ENCODE results near the gene IL12A.
A peak's percentile ranks its signal among the peaks of the same experiment; 100 is the strongest.

The IL12A gene

GRCh38 chr3:159947220-159947619 is 41.4 kb upstream of the IL12A start:
- no peak overlapping the region for H3K27ac ChIP-seq (ENCODE audit: low read depth, low read length)
- no peak overlapping the region for H2BK5ac ChIP-seq (ENCODE audit: low read depth, low read length, poor library complexity)
- no peak overlapping the region for H3K4me3 ChIP-seq (ENCODE audit: low read depth, low read length)
- no peak overlapping the region for H3K4me2 ChIP-seq (ENCODE audit: low read length)
- no peak overlapping the region for H4K12ac ChIP-seq (ENCODE audit: low read depth, low read length)
- H3K23ac ChIP-seq (ENCODE audit: low read length): no peak overlapping the region
- DNase-seq: peak; percentile 13 to 46
- H3K9ac ChIP-seq (ENCODE audit: low read length): no peak overlapping the region
- no peak overlapping the region for H3K14ac ChIP-seq (ENCODE audit: low read length)
- H2BK12ac ChIP-seq (ENCODE audit: low read length): no peak overlapping the region
- H2AK5ac ChIP-seq (ENCODE audit: low read length): no peak overlapping the region
- no peaks in the 10 kb centered on the region for H3K27me3 ChIP-seq (ENCODE audit: insufficient read depth, low read length)
- H3K18ac ChIP-seq (ENCODE audit: low read length): no peak overlapping the region
- no peaks in the 10 kb centered on the region for H3K9me3 ChIP-seq (ENCODE audit: insufficient read depth, low read depth, low read length)
- no peak overlapping the region for H2BK120ac ChIP-seq (ENCODE audit: insufficient read depth, low read length, poor library complexity)
- no peak overlapping the region for H3K4ac ChIP-seq (ENCODE audit: low read depth, low read length)
- no peaks in the 10 kb centered on the region for H3K79me2 ChIP-seq (ENCODE audit: control insufficient read depth, insufficient read depth, low read length, poor library complexity)
- no peak overlapping the region for H4K91ac ChIP-seq (ENCODE audit: low read depth, low read length)
- H2AFZ ChIP-seq (ENCODE audit: insufficient read depth, low read length, poor library complexity): no peak overlapping the region
- H4K8ac ChIP-seq (ENCODE audit: low read depth, low read length): no peak overlapping the region
- H3K36me3 ChIP-seq (ENCODE audit: control insufficient read depth in 1 of 2, insufficient read depth in 2 of 2, low read length in 2 of 2): no peaks in the 10 kb centered on the region
- H3K4me1 ChIP-seq (ENCODE audit: control insufficient read depth in 1 of 2, insufficient read depth in 2 of 2, low read length in 2 of 2): no peaks in the 10 kb centered on the region
- no peaks in the 10 kb centered on the region for H3K79me1 ChIP-seq (ENCODE audit: low read length)

GRCh38 chr3:159948429-159949144 is 40.0 kb upstream of the IL12A start:
- H3K4me1 ChIP-seq (ENCODE audit: control insufficient read depth in 1 of 2, insufficient read depth in 2 of 2, low read length in 2 of 2): no peaks in the 10 kb centered on the region
- H2BK5ac ChIP-seq (ENCODE audit: low read depth, low read length, poor library complexity): no peak overlapping the region
- H2AFZ ChIP-seq (ENCODE audit: insufficient read depth, low read length, poor library complexity): no peak overlapping the region
- no peak overlapping the region for H3K4me2 ChIP-seq (ENCODE audit: low read length)
- no peak overlapping the region for H3K4ac ChIP-seq (ENCODE audit: low read depth, low read length)
- no peak overlapping the region for H3K9ac ChIP-seq (ENCODE audit: low read length)
- no peak overlapping the region for H2BK120ac ChIP-seq (ENCODE audit: insufficient read depth, low read length, poor library complexity)
- H2BK12ac ChIP-seq (ENCODE audit: low read length): no peak overlapping the region
- no peak overlapping the region for H3K27ac ChIP-seq (ENCODE audit: low read depth, low read length)
- no peak overlapping the region for H3K23ac ChIP-seq (ENCODE audit: low read length)
- no peaks in the 10 kb centered on the region for H3K79me2 ChIP-seq (ENCODE audit: control insufficient read depth, insufficient read depth, low read length, poor library complexity)
- no peaks in the 10 kb centered on the region for H3K27me3 ChIP-seq (ENCODE audit: insufficient read depth, low read length)
- H3K9me3 ChIP-seq (ENCODE audit: insufficient read depth, low read depth, low read length): no peaks in the 10 kb centered on the region
- H4K12ac ChIP-seq (ENCODE audit: low read depth, low read length): no peak overlapping the region
- no peak overlapping the region for H2AK5ac ChIP-seq (ENCODE audit: low read length)
- no peaks in the 10 kb centered on the region for H3K36me3 ChIP-seq (ENCODE audit: control insufficient read depth in 1 of 2, insufficient read depth in 2 of 2, low read length in 2 of 2)
- no peak overlapping the region for H4K8ac ChIP-seq (ENCODE audit: low read depth, low read length)
- no peak overlapping the region for H3K14ac ChIP-seq (ENCODE audit: low read length)
- no peak overlapping the region for H4K91ac ChIP-seq (ENCODE audit: low read depth, low read length)
- no peaks in the 10 kb centered on the region for H3K79me1 ChIP-seq (ENCODE audit: low read length)
- WGBS (ENCODE audit: extremely low coverage, insufficient coverage, insufficient read length): no CpG with 5 or more reads among the region's 5 CpGs
- no peak for DNase-seq
- H3K18ac ChIP-seq (ENCODE audit: low read length): no peak overlapping the region
- H3K4me3 ChIP-seq (ENCODE audit: low read depth, low read length): no peak overlapping the region

GRCh38 chr3:159950156-159950898 is 38.3 kb upstream of the IL12A start:
- H3K4ac ChIP-seq (ENCODE audit: low read depth, low read length): no peak overlapping the region
- no peak overlapping the region for H3K27ac ChIP-seq (ENCODE audit: low read depth, low read length)
- H3K14ac ChIP-seq (ENCODE audit: low read length): no peak overlapping the region
- H3K79me1 ChIP-seq (ENCODE audit: low read length): no peaks in the 10 kb centered on the region
- no peaks in the 10 kb centered on the region for H3K27me3 ChIP-seq (ENCODE audit: insufficient read depth, low read length)
- no peak overlapping the region for H2BK120ac ChIP-seq (ENCODE audit: insufficient read depth, low read length, poor library complexity)
- no peaks in the 10 kb centered on the region for H3K4me1 ChIP-seq (ENCODE audit: control insufficient read depth in 1 of 2, insufficient read depth in 2 of 2, low read length in 2 of 2)
- no peak overlapping the region for H3K4me3 ChIP-seq (ENCODE audit: low read depth, low read length)
- whole genome bisulfite sequencing (ENCODE audit: extremely low coverage, insufficient coverage, insufficient read length): no CpG with 5 or more reads among the region's 3 CpGs
- H3K23ac ChIP-seq (ENCODE audit: low read length): no peak overlapping the region
- no peak overlapping the region for H4K91ac ChIP-seq (ENCODE audit: low read depth, low read length)
- H2BK5ac ChIP-seq (ENCODE audit: low read depth, low read length, poor library complexity): no peak overlapping the region
- no peak overlapping the region for H3K18ac ChIP-seq (ENCODE audit: low read length)
- H2AFZ ChIP-seq (ENCODE audit: insufficient read depth, low read length, poor library complexity): no peak overlapping the region
- no peak overlapping the region for H2BK12ac ChIP-seq (ENCODE audit: low read length)
- no peak overlapping the region for H4K8ac ChIP-seq (ENCODE audit: low read depth, low read length)
- no peak overlapping the region for H4K12ac ChIP-seq (ENCODE audit: low read depth, low read length)
- DNase-seq: no peak
- no peak overlapping the region for H3K4me2 ChIP-seq (ENCODE audit: low read length)
- H3K9me3 ChIP-seq (ENCODE audit: insufficient read depth, low read depth, low read length): no peaks in the 10 kb centered on the region
- no peak overlapping the region for H2AK5ac ChIP-seq (ENCODE audit: low read length)
- H3K36me3 ChIP-seq (ENCODE audit: control insufficient read depth in 1 of 2, insufficient read depth in 2 of 2, low read length in 2 of 2): no peaks in the 10 kb centered on the region
- H3K9ac ChIP-seq (ENCODE audit: low read length): no peak overlapping the region
- H3K79me2 ChIP-seq (ENCODE audit: control insufficient read depth, insufficient read depth, low read length, poor library complexity): no peaks in the 10 kb centered on the region

- WGBS (ENCODE audit: extremely low coverage, insufficient coverage, insufficient read length): no CpG with 5 or more reads among the region's 2 CpGs
Observed at GRCh38 chr3:159951540-159951939, 37.1 kb upstream of the IL12A start.

More at GRCh38 chr3:159951540-159951939, 37.1 kb upstream of the IL12A start:
- H3K23ac ChIP-seq (ENCODE audit: low read length): no peak overlapping the region
- H3K9ac ChIP-seq (ENCODE audit: low read length): no peak overlapping the region
- DNase-seq: no peak
- no peak overlapping the region for H3K27ac ChIP-seq (ENCODE audit: low read depth, low read length)
- no peaks in the 10 kb centered on the region for H3K4me1 ChIP-seq (ENCODE audit: control insufficient read depth in 1 of 2, insufficient read depth in 2 of 2, low read length in 2 of 2)
- no peak overlapping the region for H3K4me2 ChIP-seq (ENCODE audit: low read length)
- H3K4ac ChIP-seq (ENCODE audit: low read depth, low read length): no peak overlapping the region
- H3K14ac ChIP-seq (ENCODE audit: low read length): no peak overlapping the region
- H4K8ac ChIP-seq (ENCODE audit: low read depth, low read length): no peak overlapping the region
- H3K9me3 ChIP-seq (ENCODE audit: insufficient read depth, low read depth, low read length): no peaks in the 10 kb centered on the region
- H3K79me2 ChIP-seq (ENCODE audit: control insufficient read depth, insufficient read depth, low read length, poor library complexity): no peaks in the 10 kb centered on the region
- H3K79me1 ChIP-seq (ENCODE audit: low read length): no peaks in the 10 kb centered on the region
- H4K91ac ChIP-seq (ENCODE audit: low read depth, low read length): no peak overlapping the region
- no peak overlapping the region for H2BK5ac ChIP-seq (ENCODE audit: low read depth, low read length, poor library complexity)
- no peak overlapping the region for H4K12ac ChIP-seq (ENCODE audit: low read depth, low read length)
- H2AFZ ChIP-seq (ENCODE audit: insufficient read depth, low read length, poor library complexity): no peak overlapping the region
- no peak overlapping the region for H3K18ac ChIP-seq (ENCODE audit: low read length)
- no peaks in the 10 kb centered on the region for H3K36me3 ChIP-seq (ENCODE audit: control insufficient read depth in 1 of 2, insufficient read depth in 2 of 2, low read length in 2 of 2)
- H2BK120ac ChIP-seq (ENCODE audit: insufficient read depth, low read length, poor library complexity): no peak overlapping the region
- H3K27me3 ChIP-seq (ENCODE audit: insufficient read depth, low read length): no peaks in the 10 kb centered on the region
- no peak overlapping the region for H3K4me3 ChIP-seq (ENCODE audit: low read depth, low read length)
- no peak overlapping the region for H2AK5ac ChIP-seq (ENCODE audit: low read length)
- H2BK12ac ChIP-seq (ENCODE audit: low read length): no peak overlapping the region

All from trophoblast cell (in vitro differentiated cells and primary cell).